K562 (cell line): Measurements from ENCODE around the gene ATP5F1D. TPM values are rescaled to one million over a fixed set of nuclear protein-coding genes. Genes with fewer than 3 reads are reported as not detected.

Experiments used
- ATF7 ChIP-seq: fragments of 450-650 bp; IDR thresholded peaks from 2 replicates; pipeline ENCODE4 v1.7.1; 2014; ENCODE audit warnings: mild to moderate bottlenecking, moderate library complexity
- CBX2 ChIP-seq: fragments of 200-600 bp; sonication (generic); IDR thresholded peaks from one replicate; pipeline ENCODE4 v1.6.1; 2012; ENCODE audit warnings: mild to moderate bottlenecking, low read length, inconsistent platforms; ENCODE audit not compliant: insufficient read depth, poor library complexity, severe bottlenecking
- DMBX1 ChIP-seq: fragments of 250-450 bp; sonication (Bioruptor Pico); IDR thresholded peaks from 2 replicates; pipeline ENCODE4 v1.8.0; 2022; ENCODE audit warnings: inconsistent platforms, mild to moderate bottlenecking, moderate library complexity, borderline replicate concordance
- FOS ChIP-seq: IDR thresholded peaks from 3 replicates; pipeline ENCODE4 v1.6.1; 2011; ENCODE audit not compliant: insufficient read length; ENCODE audit errors: extremely low read depth
- FOXK2 ChIP-seq, 2 experiments: fragments of 450-650 bp; IDR thresholded peaks in 1 of 2; conservative IDR thresholded peaks in 1 of 2; 2 replicates each; pipeline ENCODE4 v1.6.1; 2016; ENCODE audit warnings: low read depth in 2 of 2, mild to moderate bottlenecking in 1 of 2
- FOXM1 ChIP-seq, 2 experiments: fragments of 450-650 bp in 1 of 2; sonication (generic) in 1 of 2; formaldehyde crosslinking in 1 of 2; IDR thresholded peaks; 2 replicates each; pipeline versions ENCODE4 v1.6.1 to v1.9.0; 2017 to 2022; ENCODE audit warnings: low read depth in 2 of 2, mild to moderate bottlenecking in 2 of 2, missing genetic modification reagents in 1 of 2, moderate library complexity in 1 of 2
- HMG20B ChIP-seq: fragments of 250-450 bp; sonication (Bioruptor Pico); IDR thresholded peaks from 2 replicates; pipeline ENCODE4 v1.5.0; 2021; ENCODE audit warnings: mild to moderate bottlenecking
- MAZ ChIP-seq, 2 experiments: fragments of 450-650 bp in 1 of 2; sonication (generic) in 1 of 2; formaldehyde crosslinking; IDR thresholded peaks in 1 of 2; conservative IDR thresholded peaks in 1 of 2; 2 replicates each; pipeline versions ENCODE4 v1.4.0 to v1.5.0; 2020; ENCODE audit warnings: mild to moderate bottlenecking in 1 of 2, missing genetic modification reagents in 1 of 2
- MYC ChIP-seq, 2 experiments: fragments of 250-450 bp in 1 of 2; sonication (Bioruptor Pico) in 1 of 2; IDR thresholded peaks; 2 replicates each; pipeline versions ENCODE4 v1.5.1 to v1.6.1; 2012 to 2021; ENCODE audit warnings: low read depth in 2 of 2, borderline replicate concordance in 1 of 2, improper control_type of control experiment in 1 of 2, low read length in 1 of 2, mild to moderate bottlenecking in 1 of 2, moderate library complexity in 1 of 2
- RAD51 ChIP-seq: fragments of 450-650 bp; IDR thresholded peaks from 2 replicates; pipeline ENCODE4 v1.7.1; 2016; ENCODE audit warnings: low read depth, mild to moderate bottlenecking, borderline replicate concordance
- RUNX1 ChIP-seq: sonication (generic); IDR thresholded peaks from 2 replicates; pipeline ENCODE4 v1.6.1; 2016; ENCODE audit warnings: antibody characterized with exemption, low read depth
- SMC3 ChIP-seq: conservative IDR thresholded peaks from 2 replicates; pipeline ENCODE4 v1.6.1; 2011; ENCODE audit warnings: low read depth, low read length, improper control_type of control experiment; ENCODE audit not compliant: insufficient read depth
- SNRNP70 ChIP-seq: fragments of 200-400 bp; formaldehyde crosslinking; optimal IDR thresholded peaks from 2 replicates; pipeline ENCODE3; 2017; ENCODE audit warnings: low read depth, low read length
- THRAP3 ChIP-seq: fragments of 450-650 bp; IDR thresholded peaks from 2 replicates; pipeline ENCODE4 v1.6.1; 2016; ENCODE audit warnings: mild to moderate bottlenecking, inconsistent platforms, borderline replicate concordance
- U2AF1 ChIP-seq: fragments of 200-400 bp; formaldehyde crosslinking; optimal IDR thresholded peaks from 2 replicates; pipeline ENCODE3; 2017; ENCODE audit warnings: mild to moderate bottlenecking, low read depth, low read length, moderate library complexity
- ZC3H4 ChIP-seq: sonication (generic); formaldehyde crosslinking; IDR thresholded peaks from 2 replicates; pipeline ENCODE4 v1.9.0; 2021; ENCODE audit warnings: missing genetic modification reagents, borderline replicate concordance
- ZNF778 ChIP-seq: fragments of 450-650 bp; formaldehyde crosslinking; IDR thresholded peaks from 2 replicates; pipeline ENCODE4 v1.4.0; 2020; ENCODE audit warnings: mild to moderate bottlenecking, moderate library complexity
- polyA plus RNA-seq, 8 experiments: library from polyadenylated mRNA; depleted of rRNA in 4 of 8; stranded (reverse) in 5 of 8; unstranded in 3 of 8; fragments of >200 nt; fragmentation: Nextera tagmentation in 2 of 8; fragmentation: Illumina TruSeq in 1 of 8; extraction: Ambion mirVana in 2 of 8; extraction: Trizol in 1 of 8; gene quantifications; 2 replicates each; pipeline versions ENCODE4 v1.2.1 to v1.2.3, GENCODE V29; 2011 to 2014; ENCODE audit warnings: inconsistent platforms in 1 of 8, missing spikeins in 1 of 8
- total RNA-seq, 7 experiments: library from RNA; depleted of rRNA in 6 of 7; stranded (reverse); fragments of >200 nt in 6 of 7; fragmentation: Illumina TruSeq in 2 of 7; extraction: Trizol in 2 of 7; gene quantifications; 2 replicates each; pipeline versions ENCODE4 v1.2.1 to v1.2.3, GENCODE V29; 2011 to 2021; ENCODE audit warnings: low replicate concordance in 1 of 7
- TF ChIP-seq, protein P1 (sequence below): sonication (generic); formaldehyde crosslinking; IDR thresholded peaks from 2 replicates; pipeline ENCODE4 v1.8.0; 2022; ENCODE audit warnings: missing genetic modification reagents, mild to moderate bottlenecking, borderline replicate concordance
- TF ChIP-seq, protein P2 (sequence below): fragments of 450-650 bp; IDR thresholded peaks from 2 replicates; pipeline ENCODE4 v1.6.1; 2016; ENCODE audit warnings: borderline replicate concordance
- TF ChIP-seq, protein P3 (sequence below): fragments of 450-650 bp; IDR thresholded peaks from 2 replicates; pipeline ENCODE4 v1.6.1; 2017; ENCODE audit warnings: antibody characterized with exemption, mild to moderate bottlenecking

The ATP5F1D gene
- total and polyA plus RNA-seq, 9 of the 15 experiments (the other 6 are each of a cell fraction or from before 2014, with no cell fraction given), result 3.9 to 409 (median 36.8) TPM

DNA sequence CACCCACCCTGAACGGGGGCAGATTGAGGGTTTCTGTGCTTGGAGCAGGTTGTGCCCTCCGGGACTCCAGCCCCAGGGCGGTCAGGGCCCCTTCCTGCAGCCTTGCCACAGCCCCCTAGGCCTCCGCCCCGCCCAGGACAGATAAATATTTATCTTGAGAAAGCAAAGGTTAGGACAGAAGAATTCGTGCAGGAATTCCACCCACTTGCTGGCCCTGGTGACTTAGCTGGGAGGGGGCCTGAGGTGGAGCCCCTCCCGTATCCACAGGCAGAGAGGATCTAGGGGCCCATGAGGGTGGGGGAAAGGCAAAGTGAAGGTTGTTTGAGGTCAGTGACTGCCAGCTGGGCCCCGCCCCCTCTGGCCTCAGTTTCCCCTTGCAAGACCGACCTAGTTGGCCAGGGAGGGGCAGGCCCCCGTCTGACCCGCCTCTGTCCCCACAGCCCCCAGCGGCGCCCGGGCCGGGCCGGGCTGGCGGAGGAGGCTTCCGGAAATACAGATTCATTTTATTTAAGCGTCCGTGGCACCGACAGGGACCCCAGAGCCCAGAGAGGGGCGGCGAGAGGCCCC lies 12.0 kb downstream of the ATP5F1D start (continued):
- TF ChIP-seq, protein P1, sequence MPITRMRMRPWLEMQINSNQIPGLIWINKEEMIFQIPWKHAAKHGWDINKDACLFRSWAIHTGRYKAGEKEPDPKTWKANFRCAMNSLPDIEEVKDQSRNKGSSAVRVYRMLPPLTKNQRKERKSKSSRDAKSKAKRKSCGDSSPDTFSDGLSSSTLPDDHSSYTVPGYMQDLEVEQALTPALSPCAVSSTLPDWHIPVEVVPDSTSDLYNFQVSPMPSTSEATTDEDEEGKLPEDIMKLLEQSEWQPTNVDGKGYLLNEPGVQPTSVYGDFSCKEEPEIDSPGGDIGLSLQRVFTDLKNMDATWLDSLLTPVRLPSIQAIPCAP (CRISPR knock-in tag), result no peak
- no peak for TF ChIP-seq RUNX1
- no peak for TF ChIP-seq MYC (IDR thresholded peaks at IDR 0.05; ENCODE audit: low read depth, low read length)
- no peak for TF ChIP-seq MYC (CRISPR knock-in tag; IDR thresholded peaks at IDR 0.05; ENCODE audit: borderline replicate concordance, low read depth)
- no peak for TF ChIP-seq THRAP3
- TF ChIP-seq, protein P2, sequence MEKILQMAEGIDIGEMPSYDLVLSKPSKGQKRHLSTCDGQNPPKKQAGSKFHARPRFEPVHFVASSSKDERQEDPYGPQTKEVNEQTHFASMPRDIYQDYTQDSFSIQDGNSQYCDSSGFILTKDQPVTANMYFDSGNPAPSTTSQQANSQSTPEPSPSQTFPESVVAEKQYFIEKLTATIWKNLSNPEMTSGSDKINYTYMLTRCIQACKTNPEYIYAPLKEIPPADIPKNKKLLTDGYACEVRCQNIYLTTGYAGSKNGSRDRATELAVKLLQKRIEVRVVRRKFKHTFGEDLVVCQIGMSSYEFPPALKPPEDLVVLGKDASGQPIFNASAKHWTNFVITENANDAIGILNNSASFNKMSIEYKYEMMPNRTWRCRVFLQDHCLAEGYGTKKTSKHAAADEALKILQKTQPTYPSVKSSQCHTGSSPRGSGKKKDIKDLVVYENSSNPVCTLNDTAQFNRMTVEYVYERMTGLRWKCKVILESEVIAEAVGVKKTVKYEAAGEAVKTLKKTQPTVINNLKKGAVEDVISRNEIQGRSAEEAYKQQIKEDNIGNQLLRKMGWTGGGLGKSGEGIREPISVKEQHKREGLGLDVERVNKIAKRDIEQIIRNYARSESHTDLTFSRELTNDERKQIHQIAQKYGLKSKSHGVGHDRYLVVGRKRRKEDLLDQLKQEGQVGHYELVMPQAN, result no peak
- TF ChIP-seq RAD51, result no peak
- no peak for TF ChIP-seq SMC3
- TF ChIP-seq, protein P3, sequence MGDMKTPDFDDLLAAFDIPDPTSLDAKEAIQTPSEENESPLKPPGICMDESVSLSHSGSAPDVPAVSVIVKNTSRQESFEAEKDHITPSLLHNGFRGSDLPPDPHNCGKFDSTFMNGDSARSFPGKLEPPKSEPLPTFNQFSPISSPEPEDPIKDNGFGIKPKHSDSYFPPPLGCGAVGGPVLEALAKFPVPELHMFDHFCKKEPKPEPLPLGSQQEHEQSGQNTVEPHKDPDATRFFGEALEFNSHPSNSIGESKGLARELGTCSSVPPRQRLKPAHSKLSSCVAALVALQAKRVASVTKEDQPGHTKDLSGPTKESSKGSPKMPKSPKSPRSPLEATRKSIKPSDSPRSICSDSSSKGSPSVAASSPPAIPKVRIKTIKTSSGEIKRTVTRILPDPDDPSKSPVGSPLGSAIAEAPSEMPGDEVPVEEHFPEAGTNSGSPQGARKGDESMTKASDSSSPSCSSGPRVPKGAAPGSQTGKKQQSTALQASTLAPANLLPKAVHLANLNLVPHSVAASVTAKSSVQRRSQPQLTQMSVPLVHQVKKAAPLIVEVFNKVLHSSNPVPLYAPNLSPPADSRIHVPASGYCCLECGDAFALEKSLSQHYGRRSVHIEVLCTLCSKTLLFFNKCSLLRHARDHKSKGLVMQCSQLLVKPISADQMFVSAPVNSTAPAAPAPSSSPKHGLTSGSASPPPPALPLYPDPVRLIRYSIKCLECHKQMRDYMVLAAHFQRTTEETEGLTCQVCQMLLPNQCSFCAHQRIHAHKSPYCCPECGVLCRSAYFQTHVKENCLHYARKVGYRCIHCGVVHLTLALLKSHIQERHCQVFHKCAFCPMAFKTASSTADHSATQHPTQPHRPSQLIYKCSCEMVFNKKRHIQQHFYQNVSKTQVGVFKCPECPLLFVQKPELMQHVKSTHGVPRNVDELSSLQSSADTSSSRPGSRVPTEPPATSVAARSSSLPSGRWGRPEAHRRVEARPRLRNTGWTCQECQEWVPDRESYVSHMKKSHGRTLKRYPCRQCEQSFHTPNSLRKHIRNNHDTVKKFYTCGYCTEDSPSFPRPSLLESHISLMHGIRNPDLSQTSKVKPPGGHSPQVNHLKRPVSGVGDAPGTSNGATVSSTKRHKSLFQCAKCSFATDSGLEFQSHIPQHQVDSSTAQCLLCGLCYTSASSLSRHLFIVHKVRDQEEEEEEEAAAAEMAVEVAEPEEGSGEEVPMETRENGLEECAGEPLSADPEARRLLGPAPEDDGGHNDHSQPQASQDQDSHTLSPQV, result peak; percentile 9; the same call in 1 of the 2 replicates
- no peak for TF ChIP-seq FOXK2 (conservative IDR thresholded peaks at IDR 0.05 in 1 of 2, IDR thresholded peaks at IDR 0.05 in 1 of 2; ENCODE audit: low read depth in 2 of 2)
- peak in 1 of 2 experiments; percentile 65; a peak in 3 of 4 replicates for TF ChIP-seq MAZ (CRISPR knock-in tag; conservative IDR thresholded peaks at IDR 0.05 in 1 of 2, IDR thresholded peaks at IDR 0.05 in 1 of 2)
- no peak for TF ChIP-seq U2AF1
- TF ChIP-seq CBX2, result no peak
- no peak for TF ChIP-seq FOS
- TF ChIP-seq DMBX1 (CRISPR knock-in tag), result 0 out of 2 replicates have a peak, but pooled peaks have one; percentile 1
- no peak for TF ChIP-seq FOXM1 (IDR thresholded peaks at IDR 0.05; ENCODE audit: low read depth)
- TF ChIP-seq FOXM1 (CRISPR knock-in tag; IDR thresholded peaks at IDR 0.05; ENCODE audit: low read depth), result no peak
- TF ChIP-seq ZC3H4 (CRISPR knock-in tag), result 0 out of 2 replicates have a peak, but pooled peaks have one; percentile 37
- no peak for TF ChIP-seq HMG20B (CRISPR knock-in tag)
- TF ChIP-seq ATF7, result no peak
- no peak for TF ChIP-seq ZNF778 (CRISPR knock-in tag)
- TF ChIP-seq SNRNP70, result no peak
